GM21723 (cell line): Measurements from ENCODE around the gene GADD45G.

Source experiments
- ATAC-seq: cut with Tn5 transposase; IDR thresholded peaks from one replicate; pipeline ENCODE4 v1.9.1; 2021; ENCODE audit warnings: mild to moderate bottlenecking, moderate library complexity; ENCODE audit not compliant: unreplicated experiment

GADD45G gene

DNA sequence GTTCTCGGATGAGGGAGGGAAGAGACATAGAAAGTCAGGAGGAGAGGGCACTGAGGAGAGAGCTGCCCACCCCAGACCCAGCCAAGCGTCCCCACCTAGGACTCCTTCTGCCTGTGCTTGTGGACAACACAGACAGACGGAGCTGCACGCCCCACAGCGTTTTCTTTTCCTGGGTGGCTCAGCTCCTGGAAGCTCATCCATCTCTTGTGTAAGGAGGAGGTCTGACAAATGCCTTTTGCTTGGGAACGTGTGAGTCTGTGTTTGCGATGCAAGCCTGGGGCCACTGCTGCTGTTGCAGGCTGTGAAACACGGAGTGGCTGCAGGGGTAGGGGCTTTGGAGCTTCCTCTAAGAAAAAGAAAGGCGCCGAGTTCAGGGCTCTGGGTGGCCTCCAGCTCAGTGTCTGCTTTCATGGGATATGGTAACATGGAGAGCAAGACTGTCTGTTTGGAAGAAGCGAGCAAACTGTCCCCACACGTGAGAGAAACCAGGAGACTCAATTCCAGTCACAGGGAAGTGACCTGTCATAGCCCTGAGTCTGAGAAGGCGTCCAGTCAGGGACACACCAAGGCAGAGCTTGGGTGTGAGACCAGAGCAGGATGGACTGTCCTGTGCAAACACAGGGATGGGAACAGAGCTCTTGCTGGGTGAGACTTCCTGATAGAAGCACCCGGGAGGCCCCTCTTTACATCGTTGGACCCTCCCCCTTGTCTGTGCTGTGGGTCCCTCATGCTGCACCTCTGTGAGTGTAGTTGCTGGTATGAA is 42.7 kb downstream of the GADD45G start:
- no peak for ATAC-seq

DNA sequence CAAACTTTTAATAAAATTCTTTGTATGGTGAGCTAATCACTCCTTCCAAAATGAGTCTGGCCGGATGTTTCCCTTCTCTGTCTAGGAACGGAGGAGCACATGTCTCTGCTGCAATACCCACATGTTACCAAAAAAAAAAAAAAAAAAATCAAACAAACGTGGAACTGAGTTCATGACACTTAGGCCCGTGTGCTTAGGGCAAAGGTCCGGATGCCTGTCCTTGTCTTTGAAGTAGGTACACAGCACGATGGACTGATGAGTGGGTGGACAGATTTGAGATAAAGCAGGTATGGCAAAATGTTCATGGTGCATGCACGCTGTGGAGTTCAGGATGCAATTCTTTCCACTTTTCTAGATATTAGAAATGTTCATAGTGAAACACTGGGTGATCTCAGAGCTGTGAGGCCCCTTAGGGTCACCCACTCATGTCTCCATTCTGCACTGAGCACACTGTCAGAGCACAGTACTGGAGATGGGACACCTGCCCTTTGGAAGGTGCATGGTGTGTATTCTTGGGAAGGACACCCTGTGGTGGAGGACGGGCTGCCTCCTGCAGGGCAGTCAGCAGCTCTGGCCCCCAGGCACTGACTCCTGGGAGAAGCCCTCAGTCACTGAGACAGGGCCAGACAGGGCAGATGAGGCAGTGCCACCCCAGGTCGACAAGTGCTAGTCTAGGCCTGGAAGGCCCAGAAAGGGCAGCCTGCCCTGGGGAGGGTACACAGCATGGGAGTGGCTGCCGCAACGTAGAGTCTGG is 43.6 kb downstream of the GADD45G start:
- no peak for ATAC-seq

DNA sequence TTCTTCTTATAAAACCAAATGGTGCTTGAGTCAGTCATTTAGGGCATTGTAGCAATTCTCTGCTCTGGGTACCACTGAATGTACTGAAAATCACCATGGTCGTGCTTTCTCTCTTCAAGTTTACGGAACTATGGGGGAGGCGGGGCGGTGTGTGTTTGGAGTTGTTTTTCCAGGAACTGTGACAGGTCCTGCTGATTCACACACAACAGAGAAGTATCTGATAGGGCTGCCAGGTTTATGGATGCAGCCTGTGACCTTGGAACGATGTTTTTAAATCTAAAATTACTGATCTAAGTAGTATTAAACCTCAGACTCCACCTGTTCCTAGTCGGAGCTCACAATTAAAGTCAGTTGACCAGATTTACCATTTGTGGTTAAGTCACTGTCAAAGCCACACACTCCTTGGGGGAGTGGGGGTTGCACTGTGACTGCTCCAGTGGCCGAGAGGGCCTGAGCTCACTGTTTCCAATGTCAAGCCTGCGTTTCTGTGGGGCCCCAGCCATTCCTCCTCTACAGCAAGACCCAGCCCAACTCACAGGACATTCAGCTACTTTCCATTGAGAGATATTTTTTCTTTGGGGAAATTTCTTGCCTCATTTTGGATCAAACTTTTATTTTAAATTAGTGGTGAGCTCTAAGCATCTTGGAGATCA is 44.4 kb downstream of the GADD45G start:
- ATAC-seq = no peak

DNA sequence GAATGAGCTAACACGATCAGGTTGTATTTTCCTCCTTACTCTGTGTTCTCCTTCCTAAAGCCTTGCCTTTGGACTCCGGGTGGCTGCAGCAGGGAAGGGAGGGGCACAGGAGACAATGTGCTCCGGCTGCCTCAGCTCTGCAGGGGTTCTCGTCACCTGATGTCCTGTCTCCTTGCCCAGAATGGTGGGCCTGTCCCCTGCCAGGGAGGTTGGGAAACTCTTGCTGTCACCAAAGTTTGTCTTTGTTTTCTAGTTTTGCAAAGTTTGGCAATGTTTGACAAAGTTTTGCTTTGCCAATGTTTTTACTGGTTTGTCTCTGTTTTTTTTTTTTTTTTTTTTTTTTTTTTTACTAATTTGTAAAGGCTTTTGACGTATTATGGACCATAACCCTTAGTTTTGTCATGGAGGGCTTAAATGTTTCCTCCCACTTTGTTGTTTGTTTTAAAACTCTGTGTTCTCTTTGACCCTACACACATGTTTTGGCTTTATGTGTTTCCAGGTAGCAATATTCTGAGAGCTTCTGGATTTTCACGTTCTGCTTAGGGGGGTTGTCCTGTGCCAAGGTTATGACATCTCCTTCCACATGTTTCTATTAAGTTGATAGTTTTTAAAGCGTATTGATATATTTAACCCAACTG is 49.3 kb downstream of the GADD45G start:
- no peak for ATAC-seq

DNA sequence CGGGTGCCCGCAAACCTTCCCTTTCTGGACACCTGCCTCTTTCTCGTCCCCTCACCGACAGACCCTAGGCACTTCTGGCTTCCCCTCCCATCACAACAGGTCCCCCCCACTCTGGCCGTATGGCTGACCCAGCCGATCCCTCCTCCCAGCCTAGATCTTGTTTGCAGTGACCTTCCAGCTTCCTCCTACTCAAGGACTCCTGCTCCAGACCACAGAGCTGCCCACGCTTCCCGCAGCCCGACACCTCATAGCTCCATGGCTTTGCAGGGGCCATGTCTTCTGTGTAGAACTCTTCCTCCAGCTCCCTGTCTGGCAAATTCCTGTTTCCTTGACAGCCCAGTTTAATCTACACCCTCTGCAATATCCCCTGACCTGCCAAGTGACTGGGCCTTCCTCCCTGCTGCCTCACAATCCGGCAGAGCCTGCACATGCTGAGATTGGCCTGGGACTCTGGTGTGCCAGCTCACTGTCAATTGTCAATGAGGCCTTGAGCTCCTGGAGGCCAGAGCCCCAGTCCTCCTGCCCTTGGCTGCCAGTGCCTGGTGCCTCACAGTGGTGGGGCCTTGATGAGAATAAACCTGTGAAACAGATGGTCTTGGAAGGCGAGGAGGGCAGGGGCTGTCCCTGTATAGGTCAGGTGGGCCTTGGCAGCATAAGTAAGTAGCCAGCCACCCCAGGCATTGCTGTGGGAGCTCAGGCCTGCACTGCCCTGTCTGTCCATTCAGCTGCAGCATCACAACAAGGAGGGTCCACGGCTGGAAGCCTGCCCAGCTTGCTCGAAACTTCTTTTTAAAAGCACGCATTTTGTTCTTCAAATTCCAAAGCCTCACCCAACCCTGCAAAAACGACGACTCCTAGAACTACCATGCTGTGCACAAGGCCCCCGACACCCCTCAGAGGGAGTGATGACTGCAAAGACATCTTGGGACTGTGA is 50.5 kb downstream of the GADD45G start:
- no peak for ATAC-seq
